ENCODE data around the gene PAQR9. TPM values are rescaled to one million over a fixed set of nuclear protein-coding genes. Genes with fewer than 3 reads are reported as not detected.

PAQR9 gene
- total and polyA plus RNA-seq, 2 of the 13 experiments (the other 11 are each of a cell fraction or from before 2014, with no cell fraction given) = 3.7 to 10.3 TPM

- under 1% methylated on average over 9 of the region's 9 CpGs for WGBS (ENCODE audit: low lambda C conversion rate)
- H3K79me2 ChIP-seq (ENCODE audit: insufficient read depth, low read length) = peaks cover 72% of the 10 kb centered on the region
- H2AFZ ChIP-seq (ENCODE audit: low read length) = no peak overlapping the region
- H3K36me3 ChIP-seq (replicated peaks in 1 of 2; ENCODE audit: control insufficient read depth in 1 of 2, insufficient read depth in 2 of 2, low read length in 2 of 2) = no peaks in the 10 kb centered on the region
- DNase-seq (ENCODE audit: low spot score) = no peak
- peaks cover 51% of the 10 kb centered on the region for H4K20me1 ChIP-seq (ENCODE audit: insufficient read depth, low read length)
- no peak for ATAC-seq
- H3K4me3 ChIP-seq (replicated peaks in 1 of 3; ENCODE audit: insufficient read depth in 1 of 3, low read depth in 2 of 3, low read length in 3 of 3) = peak overlapping the region; percentile 83 to 92 (median 90); a peak in 5 of 6 replicates
- CTCF ChIA-PET (ENCODE audit: low intra/inter-chr PET ratio, low total read pairs) = no interaction called here
- H3K27me3 ChIP-seq (ENCODE audit: control insufficient read depth in 1 of 2, insufficient read depth in 2 of 2, low read length in 2 of 2) = no peaks in the 10 kb centered on the region; a peak in 1 of 5 replicates
- peak overlapping the region; percentile 94 for H3K9ac ChIP-seq (ENCODE audit: insufficient read depth, low read depth, low read length)
- H3K4me2 ChIP-seq (ENCODE audit: low read depth, low read length) = peak overlapping the region; percentile 69
- POLR2A ChIA-PET = interaction anchor here (0.6 to 2.6 kb wide), 3 partner anchors 63 to 935 kb away, joined by 5 to 17 read pairs (median 10); partner anchors contain the start of gene ATR
- H3K4me1 ChIP-seq (ENCODE audit: insufficient read depth, low read length) = peaks cover 63% of the 10 kb centered on the region
- BruUV-seq (replicated peaks) = no TSS peak
- H3K9me3 ChIP-seq (ENCODE audit: low read length) = no peaks in the 10 kb centered on the region
- in situ Hi-C loops (cut with HindIII; ENCODE audit: extremely low pct_ligation_motif_present, low pct_unique_long_range_greater_than_20kb) = no loop called here
- no peak for FAIRE-seq
- H3K27ac ChIP-seq (ENCODE audit: extremely low read length, insufficient read depth, low read length) = peak overlapping the region; percentile 89
- intact Hi-C loops (cut with micrococcal nuclease; ENCODE audit: unreplicated experiment) = loop anchor here (5.0 kb wide), 1 partner anchor 280 kb away; the partner anchor contains the start of gene TRPC1
- no peak for TF ChIP-seq ZSCAN5A (CRISPR knock-in tag; IDR thresholded peaks at IDR 0.05; ENCODE audit: borderline replicate concordance)
- TF ChIP-seq RFXAP (CRISPR knock-in tag; IDR thresholded peaks at IDR 0.05; ENCODE audit: borderline replicate concordance) = no peak
- TF ChIP-seq ZNF646 (CRISPR knock-in tag; IDR thresholded peaks at IDR 0.05) = no peak
- TF ChIP-seq NR1H2 (CRISPR knock-in tag; IDR thresholded peaks at IDR 0.05; ENCODE audit: borderline replicate concordance, low read depth) = no peak
- no peak for TF ChIP-seq ZNF460 (CRISPR knock-in tag; IDR thresholded peaks at IDR 0.05; ENCODE audit: borderline replicate concordance)
- TF ChIP-seq ZUFSP (CRISPR knock-in tag; IDR thresholded peaks at IDR 0.05; ENCODE audit: borderline replicate concordance) = no peak
- no peak for TF ChIP-seq HNF1A (IDR thresholded peaks at IDR 0.05; ENCODE audit: low read depth)
- TF ChIP-seq HNF1A (CRISPR knock-in tag; IDR thresholded peaks at IDR 0.05; ENCODE audit: borderline replicate concordance) = no peak
These were observed 39.3 kb upstream of the PAQR9 start for GRCh38 chr3:143002727-143003126.
